ENCODE measurements around the gene PIP4K2A. TPM values are rescaled to one million over a fixed set of nuclear protein-coding genes. Genes with fewer than 3 reads are reported as not detected.

PIP4K2A gene
- total and polyA plus RNA-seq, 2 experiments from 2014 or later = 39.9 to 40.1 TPM

- TF ChIP-seq ZNF462 (CRISPR knock-in tag; IDR thresholded peaks at IDR 0.05) = no peak
These were observed 224.9 kb downstream of the PIP4K2A start (continued) for GRCh38 chr10:22489467-22489866.

- Histone ChIP-seq H3K4me3 (no peak overlapping the region), H3K36me3 (ENCODE audit: insufficient read depth) (no peaks in the 10 kb centered on the region), H3K4me1 (ENCODE audit: insufficient read depth) (peaks cover 12% of the 10 kb centered on the region), H3K4me2 (no peak overlapping the region), H3F3A (replicated peaks; ENCODE audit: low read depth) (peaks cover 6% of the 10 kb centered on the region; the same call in 1 of the 2 replicates), H3K9me2 (ENCODE audit: insufficient read depth) (0 out of 2 replicates have a peak, but pooled peaks cover 4% of the 10 kb centered on the region), H3K27ac (ENCODE audit: low read depth) (no peak overlapping the region), H2AFZ (no peak overlapping the region), H3K79me2 (replicated peaks; ENCODE audit: insufficient read depth) (no peaks in the 10 kb centered on the region), H4K20me1 (replicated peaks; ENCODE audit: insufficient read depth) (0 out of 2 replicates have a peak, but pooled peaks cover 2% of the 10 kb centered on the region), H3K27me3 (ENCODE audit: insufficient read depth) (peaks cover 11% of the 10 kb centered on the region)
- peaks cover 6% of the 10 kb centered on the region for H3K27me3 Mint-ChIP-seq (ENCODE audit: insufficient read depth, low read depth, poor library complexity)
- no peak overlapping the region for H3K27ac Mint-ChIP-seq
- ATAC-seq = no peak
- no peaks in the 10 kb centered on the region for H3K9me3 Mint-ChIP-seq
- H3K4me1 Mint-ChIP-seq = peaks cover 12% of the 10 kb centered on the region
- DNase-seq (ENCODE audit: low spot score) = no peak
- no peak overlapping the region for H3K4me3 Mint-ChIP-seq
- no peaks in the 10 kb centered on the region for H3K36me3 Mint-ChIP-seq (ENCODE audit: low read depth)
- TF ChIP-seq JUNB (IDR thresholded peaks at IDR 0.05; ENCODE audit: unreplicated experiment) (no peak), STAT1 (IDR thresholded peaks at IDR 0.05; ENCODE audit: unreplicated experiment) (no peak), EZH2phosphoT487 (IDR thresholded peaks at IDR 0.05; ENCODE audit: unreplicated experiment) (no peak), ZNF462 (CRISPR knock-in tag; IDR thresholded peaks at IDR 0.05) (no peak), ETS1 (IDR thresholded peaks at IDR 0.05) (no peak), NANOG (IDR thresholded peaks at IDR 0.05; ENCODE audit: borderline replicate concordance) (no peak), ZNF114 (CRISPR knock-in tag; IDR thresholded peaks at IDR 0.05) (no peak), CREB1 (CRISPR knock-in tag; IDR thresholded peaks at IDR 0.05; ENCODE audit: low read depth) (no peak), EZH2 (IDR thresholded peaks at IDR 0.05; ENCODE audit: low read depth, unreplicated experiment) (no peak)
These were observed 227.9 kb downstream of the PIP4K2A start for GRCh38 chr10:22486431-22486830.
